ENCODE data around the gene E4F1. TPM values are rescaled to one million over a fixed set of nuclear protein-coding genes. Genes with fewer than 3 reads are reported as not detected.

The E4F1 gene
- total and polyA plus RNA-seq, 9 of the 15 experiments (the other 6 are each of a cell fraction or from before 2014, with no cell fraction given), result 0.48 to 94.9 (median 20.4) TPM

GRCh38 chr16:2230376-2230775, 7.0 kb downstream of the E4F1 start:
- no TSS peak for BruUV-seq (replicated peaks)
- Histone ChIP-seq H3K9ac (ENCODE audit: insufficient read depth in 1 of 2, low read depth in 2 of 2, low read length in 2 of 2) (no peak overlapping the region; a peak in 1 of 4 replicates), H2AFZ (ENCODE audit: low read depth, low read length) (no peak overlapping the region), H3K27me3 (ENCODE audit: control insufficient read depth in 2 of 2, insufficient read depth in 2 of 2, low read length in 2 of 2) (no peaks in the 10 kb centered on the region), H3K9me3 (replicated peaks; ENCODE audit: control insufficient read depth, insufficient read depth, low read depth, low read length) (no peaks in the 10 kb centered on the region), H3K4me2 (ENCODE audit: insufficient read depth, low read length) (no peak overlapping the region), H3K36me3 (ENCODE audit: control insufficient read depth, insufficient read depth, low read length) (peaks cover 97% of the 10 kb centered on the region; the same call in 2 of the 3 replicates), H4K20me1 (replicated peaks; ENCODE audit: control insufficient read depth, insufficient read depth, low read length) (peaks cover 7% of the 10 kb centered on the region), H3K27ac (ENCODE audit: extremely low read depth, low read depth, low read length) (no peak overlapping the region), H3K9me1 (ENCODE audit: control insufficient read depth, insufficient read depth, low read length) (no peaks in the 10 kb centered on the region), H3K4me1 (replicated peaks in 1 of 2; ENCODE audit: control insufficient read depth in 2 of 2, insufficient read depth in 2 of 2, low read length in 2 of 2) (peaks cover 6 to 58% of the 10 kb centered on the region in 2 experiments; a peak in 3 of 5 replicates), H3K4me3 (no peak overlapping the region), H3K79me2 (ENCODE audit: control insufficient read depth, insufficient read depth, low read length) (peaks cover 32% of the 10 kb centered on the region)
- CTCF ChIA-PET (ENCODE audit: low intra/inter-chr PET ratio), result no interaction called here
- ATAC-seq, result no peak
- in situ Hi-C loops (cut with MboI), result no loop called here
- DNase-seq (ENCODE audit: extremely low read depth in 1 of 4, low spot score in 3 of 4), result no peak
- 95% methylated on average over 9 of the region's 13 CpGs for WGBS (ENCODE audit: insufficient coverage, low coverage, missing lambda C conversion rate)
- TF ChIP-seq SNAPC5 (CRISPR knock-in tag; IDR thresholded peaks at IDR 0.05), result no peak
- no peak for TF ChIP-seq SIRT6 (IDR thresholded peaks at IDR 0.05; ENCODE audit: low read depth, low read length)
- TF ChIP-seq RBFOX2 (IDR thresholded peaks at IDR 0.05; ENCODE audit: low read depth, low read length), result 0 out of 2 replicates have a peak, but pooled peaks have one; percentile 12
- no peak for TF ChIP-seq TRIM28 (IDR thresholded peaks at IDR 0.05)
- 0 out of 2 replicates have a peak, but pooled peaks have one; percentile 44 for TF ChIP-seq POLR2G (IDR thresholded peaks at IDR 0.05; ENCODE audit: low read depth, low read length)
- TF ChIP-seq CTCFL (IDR thresholded peaks at IDR 0.05; ENCODE audit: borderline replicate concordance, insufficient read depth, low read depth, low read length, poor library complexity, severe bottlenecking), result no peak
- FAIRE-seq, result no peak
- POLR2A ChIA-PET, result interaction anchor here (0.5 to 3.7 kb wide), 7 partner anchors 7 to 271 kb away, joined by 3 to 29 read pairs (median 3); partner anchors contain the start of genes E4F1, ECI1 and TRAF7
- intact Hi-C loops (cut with micrococcal nuclease), result no loop called here

All from K562 (cell line).